H9 (cell line): ENCODE results near the gene IFI27L1. TPM values are rescaled to one million over a fixed set of nuclear protein-coding genes. Genes with fewer than 3 reads are reported as not detected.

Source experiments
- DNase-seq: peaks from one replicate; pipeline ENCODE4 v3.0.0-alpha.2; 2017
- H2AFZ ChIP-seq: one replicate; pipeline ENCODE4 v1.6.1; 2013; ENCODE audit warnings: mild to moderate bottlenecking, low read length, control low read depth, moderate library complexity
- H2AK5ac ChIP-seq: 2 replicates; pipeline ENCODE4 v1.6.1; 2013; ENCODE audit warnings: low read length, control low read depth, mixed read lengths; ENCODE audit not compliant: insufficient read length
- H2BK120ac ChIP-seq: one replicate; pipeline ENCODE4 v1.6.1; 2013; ENCODE audit warnings: low read depth, mild to moderate bottlenecking, low read length, control low read depth, inconsistent platforms; ENCODE audit not compliant: poor library complexity, severe bottlenecking
- H2BK12ac ChIP-seq: 2 replicates; pipeline ENCODE4 v1.6.1; 2013; ENCODE audit warnings: low read length, control low read depth, mixed read lengths, low read depth; ENCODE audit not compliant: insufficient read length
- H2BK15ac ChIP-seq: 2 replicates; pipeline ENCODE4 v1.6.1; 2013; ENCODE audit warnings: low read depth, low read length, control low read depth
- H2BK20ac ChIP-seq: one replicate; pipeline ENCODE4 v1.6.1; 2013; ENCODE audit warnings: low read depth, mild to moderate bottlenecking, low read length, control low read depth, inconsistent platforms; ENCODE audit not compliant: poor library complexity, severe bottlenecking
- H2BK5ac ChIP-seq: 2 replicates; pipeline ENCODE4 v1.6.1; 2013; ENCODE audit warnings: low read length, control low read depth, mixed read lengths; ENCODE audit not compliant: insufficient read length
- H3K14ac ChIP-seq: 2 replicates; pipeline ENCODE4 v1.6.1; 2013; ENCODE audit warnings: low read length, control low read depth; ENCODE audit not compliant: insufficient read depth
- H3K18ac ChIP-seq: 2 replicates; pipeline ENCODE4 v1.6.1; 2013; ENCODE audit warnings: low read depth, mild to moderate bottlenecking, mixed read lengths, low read length, control low read depth; ENCODE audit not compliant: insufficient read length
- H3K23ac ChIP-seq: 2 replicates; pipeline ENCODE4 v1.6.1; 2013; ENCODE audit warnings: low read length, control low read depth, mixed read lengths, low read depth; ENCODE audit not compliant: insufficient read length
- H3K23me2 ChIP-seq: 2 replicates; pipeline ENCODE4 v1.6.1; 2013; ENCODE audit warnings: low read depth, mild to moderate bottlenecking, mixed read lengths, low read length, control low read depth; ENCODE audit not compliant: insufficient read length, poor library complexity, severe bottlenecking
- H3K27ac ChIP-seq: 2 replicates; pipeline ENCODE4 v1.5.1; 2013; ENCODE audit warnings: low read length, control low read depth, mixed read lengths, low read depth; ENCODE audit not compliant: insufficient read length
- H3K27me3 ChIP-seq: 2 replicates; pipeline ENCODE4 v1.6.1; 2013; ENCODE audit warnings: low read length, control low read depth, inconsistent platforms; ENCODE audit not compliant: insufficient read depth
- H3K4ac ChIP-seq: 2 replicates; pipeline ENCODE4 v1.6.1; 2013; ENCODE audit warnings: low read depth, mild to moderate bottlenecking, control low read depth, inconsistent platforms, low read length, moderate library complexity
- H3K4me1 ChIP-seq: 2 replicates; pipeline ENCODE4 v1.6.1; 2013; ENCODE audit warnings: low read length, control low read depth, inconsistent platforms; ENCODE audit not compliant: insufficient read depth
- H3K4me2 ChIP-seq: 2 replicates; pipeline ENCODE4 v1.6.1; 2013; ENCODE audit warnings: low read length, control low read depth, mixed read lengths; ENCODE audit not compliant: insufficient read length, insufficient read depth
- H3K56ac ChIP-seq: 2 replicates; pipeline ENCODE4 v1.6.1; 2013; ENCODE audit warnings: low read depth, mild to moderate bottlenecking, mixed read lengths, low read length, control low read depth; ENCODE audit not compliant: insufficient read length
- H3K79me1 ChIP-seq: 2 replicates; pipeline ENCODE4 v1.6.1; 2013; ENCODE audit warnings: low read depth, mild to moderate bottlenecking, moderate library complexity, low read length, control low read depth, inconsistent platforms; ENCODE audit not compliant: insufficient read depth, poor library complexity, severe bottlenecking
- H3K79me2 ChIP-seq: 2 replicates; pipeline ENCODE4 v1.6.1; 2013; ENCODE audit warnings: low read length, control low read depth, inconsistent platforms; ENCODE audit not compliant: insufficient read depth
- H3K9ac ChIP-seq: 2 replicates; pipeline ENCODE4 v1.6.1; 2013; ENCODE audit warnings: low read length, control low read depth, mixed read lengths; ENCODE audit not compliant: insufficient read length; ENCODE audit errors: extremely low read depth
- H3K9me3 ChIP-seq: one replicate; pipeline ENCODE4 v1.6.1; 2013; ENCODE audit warnings: low read depth, low read length, inconsistent platforms; ENCODE audit not compliant: control insufficient read depth
- H3T11ph ChIP-seq: one replicate; pipeline ENCODE4 v1.6.1; 2013; ENCODE audit warnings: mild to moderate bottlenecking, low read length, control low read depth, inconsistent platforms
- H4K20me1 ChIP-seq: one replicate; pipeline ENCODE4 v1.6.1; 2013; ENCODE audit not compliant: control insufficient read depth, insufficient read length, insufficient read depth
- H4K5ac ChIP-seq: 2 replicates; pipeline ENCODE4 v1.6.1; 2013; ENCODE audit warnings: low read depth, mild to moderate bottlenecking, mixed read lengths, low read length, control low read depth; ENCODE audit not compliant: insufficient read length
- H4K8ac ChIP-seq: replicated peaks from 2 replicates; pipeline ENCODE4 v1.6.1; 2013; ENCODE audit warnings: low read length, control low read depth, mixed read lengths, low read depth; ENCODE audit not compliant: insufficient read length
- H4K91ac ChIP-seq: 2 replicates; pipeline ENCODE4 v1.6.1; 2013; ENCODE audit warnings: low read depth, mild to moderate bottlenecking, moderate library complexity, mixed read lengths, low read length, control low read depth; ENCODE audit not compliant: insufficient read length
- H3K27ac Mint-ChIP-seq, 3 experiments: 2 replicates in 2 of 3; 3 replicates in 1 of 3; pipeline ENCODE4 v1.8.0; 2020 to 2021; ENCODE audit warnings: mixed read lengths in 3 of 3, mild to moderate bottlenecking in 1 of 3, moderate library complexity in 1 of 3
- H3K27me3 Mint-ChIP-seq: 2 replicates; pipeline ENCODE4 v1.8.0; 2021; ENCODE audit warnings: low read depth, mild to moderate bottlenecking, moderate library complexity, mixed read lengths
- H3K36me3 Mint-ChIP-seq, 3 experiments: 2 replicates in 2 of 3; 3 replicates in 1 of 3; pipeline ENCODE4 v1.8.0; 2020 to 2021; ENCODE audit warnings: low read depth in 3 of 3, mixed read lengths in 3 of 3; ENCODE audit not compliant: insufficient read depth in 1 of 3
- H3K4me1 Mint-ChIP-seq, 2 experiments: 2 replicates each; pipeline ENCODE4 v1.8.0; 2020; ENCODE audit warnings: mixed read lengths in 2 of 2
- H3K4me3 Mint-ChIP-seq, 2 experiments: 2 replicates in 1 of 2; 3 replicates in 1 of 2; pipeline ENCODE4 v1.8.0; 2020 to 2021; ENCODE audit warnings: mild to moderate bottlenecking in 2 of 2, mixed read lengths in 2 of 2, moderate library complexity in 1 of 2
- H3K9me3 Mint-ChIP-seq, 2 experiments: 2 replicates in 1 of 2; 3 replicates in 1 of 2; pipeline ENCODE4 v1.8.0; 2020; ENCODE audit warnings: mild to moderate bottlenecking in 2 of 2, mixed read lengths in 2 of 2, moderate library complexity in 1 of 2
- CTCF ChIP-seq: fragments of 200-600 bp; sonication (generic); conservative IDR thresholded peaks from 3 replicates; pipeline ENCODE4 v1.8.0; 2021; ENCODE audit warnings: antibody characterized with exemption, mild to moderate bottlenecking
- WGBS: extraction: QIAGEN DNeasy Blood & Tissue Kit; methylation state at CpG from one replicate; pipeline ENCODE4 v1.1.7; 2013; ENCODE audit warnings: missing lambda C conversion rate, low lambda C conversion rate, mixed read lengths; ENCODE audit not compliant: insufficient read length; ENCODE audit errors: extremely low coverage; 5-methylcytosine and 5-hydroxymethylcytosine counted together
- total RNA-seq: library from RNA; stranded (reverse); gene quantifications from 2 replicates; pipeline ENCODE4 v1.2.1, GENCODE V29; 2021

Gene IFI27L1
- total RNA-seq, 1 experiment from 2014 or later = 27.4 TPM

GRCh38 chr14:94058674-94059138 lies 22.4 kb upstream of the IFI27L1 start:
- Histone ChIP-seq H2BK20ac (no peak overlapping the region), H2BK5ac (no peak overlapping the region), H3K4me2 (no peak overlapping the region), H2BK12ac (no peak overlapping the region), H4K8ac (no peak overlapping the region), H3K4ac (no peak overlapping the region), H3K79me1 (no peaks in the 10 kb centered on the region), H3K14ac (no peak overlapping the region), H3K23me2 (no peaks in the 10 kb centered on the region), H3T11ph (no peak overlapping the region), H2BK15ac (no peak overlapping the region), H3K27me3 (no peaks in the 10 kb centered on the region), H2BK120ac (no peak overlapping the region), H3K18ac (no peak overlapping the region), H3K9ac (no peak overlapping the region), H3K23ac (no peak overlapping the region), H3K79me2 (no peaks in the 10 kb centered on the region), H3K9me3 (no peaks in the 10 kb centered on the region), H2AFZ (no peak overlapping the region), H3K56ac (no peak overlapping the region), H3K4me1 (peaks cover 5% of the 10 kb centered on the region; the same call in 1 of the 2 replicates), H4K91ac (no peak overlapping the region), H4K5ac (no peak overlapping the region), H2AK5ac (no peak overlapping the region), H4K20me1 (no peaks in the 10 kb centered on the region), H3K27ac (no peak overlapping the region)
- TF ChIP-seq CTCF = no peak
- H3K4me1 Mint-ChIP-seq = peaks cover 12 to 13% of the 10 kb centered on the region in 2 experiments
- no peak for DNase-seq
- no peak overlapping the region for H3K4me3 Mint-ChIP-seq
- WGBS = no CpG with 5 or more reads among the region's 5 CpGs
- peaks cover 54 to 87% (median 79%) of the 10 kb centered on the region in 3 experiments; a peak in 6 of 7 replicates for H3K36me3 Mint-ChIP-seq
- no peaks in the 10 kb centered on the region for H3K27me3 Mint-ChIP-seq
- no peak overlapping the region; a peak in 2 of 7 replicates for H3K27ac Mint-ChIP-seq
- H3K9me3 Mint-ChIP-seq = no peaks in the 10 kb centered on the region
